T-cell (primary cell): ENCODE data around the gene DUOX2. TPM values are rescaled to one million over a fixed set of nuclear protein-coding genes. Genes with fewer than 3 reads are reported as not detected.
"Not testable (repeated sequence)": the region's sequence is repeated elsewhere in the genome, so short reads cannot be mapped to it uniquely, and the experiment has no call there.

Experiments
- ATAC-seq, 4 experiments: fragments of 200-7000 bp in 3 of 4; fragments of 150-1000 bp in 1 of 4; cut with Tn5 transposase; replicated peaks in 1 of 4; 1 replicate in 3 of 4; 2 replicates in 1 of 4; pipeline ENCODE4 v1.10.0; 2021; ENCODE audit warnings: moderate library complexity in 3 of 4, mild to moderate bottlenecking in 2 of 4, moderate number of reproducible peaks in 1 of 4
- CTCF ChIA-PET, 2 donors: fragments of 300-600 bp; sonication (Branson Sonifier 250); formaldehyde crosslinking; loops; one replicate each; lab custom pipeline; 2022; ENCODE audit warnings: antibody characterized with exemption in 2 of 2; lab: Charles Lee
- POLR2A ChIA-PET, 2 donors: fragments of 300-600 bp; sonication (Branson Sonifier 250); formaldehyde crosslinking; loops; one replicate each; lab custom pipeline; 2022; ENCODE audit warnings: antibody characterized with exemption in 2 of 2; lab: Charles Lee
- DNase-seq, 35 experiments: peaks; one replicate each; pipeline versions ENCODE4 v3.0.0 to v3.0.0-alpha.2; 2013 to 2023
- H3K27ac ChIP-seq: one replicate; pipeline ENCODE4 v1.5.1; 2013; ENCODE audit warnings: low read length
- H3K27me3 ChIP-seq, 2 experiments: replicated peaks in 1 of 2; 1 replicate in 1 of 2; 2 replicates in 1 of 2; pipeline versions ENCODE4 v1.6.1 to v1.7.0; 2013; ENCODE audit warnings: low read length in 1 of 2, mixed read lengths in 1 of 2; ENCODE audit not compliant: control insufficient read depth in 2 of 2, insufficient read depth in 2 of 2; ENCODE audit errors: extremely low read depth in 1 of 2
- H3K36me3 ChIP-seq, 2 donors: 1 replicate in 1 of 2; 2 replicates in 1 of 2; pipeline versions ENCODE4 v1.6.1 to v1.7.0; 2013; ENCODE audit warnings: low read length in 1 of 2; ENCODE audit not compliant: control insufficient read depth in 2 of 2, insufficient read depth in 1 of 2; ENCODE audit errors: extremely low read depth in 1 of 2
- H3K4me1 ChIP-seq, 2 experiments: 1 replicate in 1 of 2; 2 replicates in 1 of 2; pipeline versions ENCODE4 v1.6.1 to v1.7.0; 2013; ENCODE audit warnings: low read length in 2 of 2, mixed read lengths in 1 of 2; ENCODE audit not compliant: insufficient read depth in 2 of 2, control insufficient read depth in 1 of 2; ENCODE audit errors: extremely low read depth in 1 of 2
- H3K4me3 ChIP-seq, 2 donors: 1 replicate in 1 of 2; 2 replicates in 1 of 2; pipeline versions ENCODE4 v1.5.1 to v1.7.0; 2013; ENCODE audit warnings: mild to moderate bottlenecking in 2 of 2, low read length in 1 of 2, moderate library complexity in 1 of 2; ENCODE audit not compliant: control insufficient read depth in 1 of 2; ENCODE audit errors: extremely low read depth in 1 of 2
- H3K9me3 ChIP-seq: 2 replicates; pipeline ENCODE4 v1.7.0; 2013
- H3K27ac Mint-ChIP-seq, 2 donors: one replicate each; pipeline ENCODE4 v1.8.0; 2020 to 2021; ENCODE audit warnings: mild to moderate bottlenecking in 2 of 2, mixed read lengths in 2 of 2
- H3K27me3 Mint-ChIP-seq, 2 donors: one replicate each; pipeline ENCODE4 v1.8.0; 2021 to 2022; ENCODE audit warnings: mixed read lengths in 2 of 2
- H3K36me3 Mint-ChIP-seq: one replicate; pipeline ENCODE4 v1.8.0; 2021; ENCODE audit warnings: mixed read lengths
- H3K4me1 Mint-ChIP-seq, 3 donors: one replicate each; pipeline ENCODE4 v1.8.0; 2020 to 2022; ENCODE audit warnings: mixed read lengths in 3 of 3, mild to moderate bottlenecking in 1 of 3
- H3K4me3 Mint-ChIP-seq, 3 donors: one replicate each; pipeline ENCODE4 v1.8.0; 2020 to 2022; ENCODE audit warnings: mild to moderate bottlenecking in 3 of 3, mixed read lengths in 3 of 3, moderate library complexity in 3 of 3
- H3K9me3 Mint-ChIP-seq, 3 donors: one replicate each; pipeline ENCODE4 v1.8.0; 2020 to 2022; ENCODE audit warnings: mixed read lengths in 3 of 3
- WGBS: methylation state at CpG from one replicate; pipeline ENCODE4 v1.1.5; 2013; ENCODE audit warnings: missing lambda C conversion rate; ENCODE audit not compliant: insufficient coverage; 5-methylcytosine and 5-hydroxymethylcytosine counted together
- total RNA-seq, 35 experiments: library from RNA in 6 of 35; stranded (reverse) in 6 of 35; fragments of 120-200 nt in 1 of 35; gene quantifications; one replicate each; pipeline versions ENCODE4 v1.2.1 to v1.2.4 and lab custom pipeline; 2013 to 2026

The DUOX2 gene
- total RNA-seq, 5 donors from 2014 or later (not counting 1 experiment from before 2014, with no cell fraction given) = 0.10 to 0.16 (median 0.12) TPM; not detected in 2

- Histone ChIP-seq H3K36me3 (no peaks in the 10 kb centered on the region), H3K27me3 (peaks cover 0 to 23% of the 10 kb centered on the region in 2 experiments), H3K4me1 (no peaks in the 10 kb centered on the region), H3K9me3 (no peaks in the 10 kb centered on the region), H3K4me3 (no peak overlapping the region), H3K27ac (no peak overlapping the region)
- ATAC-seq (no peak), DNase-seq (no peak)
- H3K4me3 Mint-ChIP-seq = no peak overlapping the region
- POLR2A ChIA-PET = no interaction called here
- WGBS = no CpG with 5 or more reads among the region's 1 CpG
- CTCF ChIA-PET = no interaction called here
- no peaks in the 10 kb centered on the region for H3K9me3 Mint-ChIP-seq
- no peak overlapping the region for H3K27ac Mint-ChIP-seq
- no peaks in the 10 kb centered on the region for H3K4me1 Mint-ChIP-seq
- H3K36me3 Mint-ChIP-seq = no peaks in the 10 kb centered on the region
- H3K27me3 Mint-ChIP-seq = peaks cover 28 to 31% of the 10 kb centered on the region in 2 donors
Measured at GRCh38 chr15:45087513-45087912, 26.5 kb downstream of the DUOX2 start.

GRCh38 chr15:45084163-45084562 lies 29.8 kb downstream of the DUOX2 start:
- Histone ChIP-seq H3K27me3 (peaks cover 0 to 15% of the 10 kb centered on the region in 2 experiments), H3K4me1 (no peaks in the 10 kb centered on the region), H3K27ac (no peak overlapping the region), H3K4me3 (no peak overlapping the region), H3K36me3 (no peaks in the 10 kb centered on the region), H3K9me3 (no peaks in the 10 kb centered on the region)
- no peaks in the 10 kb centered on the region for H3K36me3 Mint-ChIP-seq
- ATAC-seq = no peak
- H3K27ac Mint-ChIP-seq = no peak overlapping the region
- CTCF ChIA-PET = no interaction called here
- DNase-seq = no peak
- no peaks in the 10 kb centered on the region for H3K4me1 Mint-ChIP-seq
- no peak overlapping the region for H3K4me3 Mint-ChIP-seq
- no CpG with 5 or more reads among the region's 3 CpGs for WGBS
- peaks cover 13 to 15% of the 10 kb centered on the region in 2 donors for H3K27me3 Mint-ChIP-seq
- H3K9me3 Mint-ChIP-seq = no peaks in the 10 kb centered on the region
- POLR2A ChIA-PET = no interaction called here

- ATAC-seq = no peak
- DNase-seq = no peak
- H3K36me3 ChIP-seq = no peaks in the 10 kb centered on the region
- H3K4me1 Mint-ChIP-seq = no peaks in the 10 kb centered on the region
- ChIA-PET POLR2A (no interaction called here), CTCF (no interaction called here)
- no peaks in the 10 kb centered on the region for H3K9me3 Mint-ChIP-seq
- peaks cover 0 to 12% of the 10 kb centered on the region in 2 experiments for H3K27me3 ChIP-seq
- no peak overlapping the region for H3K27ac ChIP-seq
- H3K27ac Mint-ChIP-seq = no peak overlapping the region
- H3K4me1 ChIP-seq = no peaks in the 10 kb centered on the region
- no peaks in the 10 kb centered on the region for H3K36me3 Mint-ChIP-seq
- no peak overlapping the region for H3K4me3 Mint-ChIP-seq
- H3K9me3 ChIP-seq = no peaks in the 10 kb centered on the region
- H3K27me3 Mint-ChIP-seq = peaks cover 13% of the 10 kb centered on the region in 2 donors
- no peak overlapping the region for H3K4me3 ChIP-seq
Measured at GRCh38 chr15:45083223-45083622, 30.7 kb downstream of the DUOX2 start.

GRCh38 chr15:45082412-45082811 lies 31.6 kb downstream of the DUOX2 start:
- H3K4me1 Mint-ChIP-seq, H3K4me1 ChIP-seq, H3K9me3 ChIP-seq, ATAC-seq, H3K27ac Mint-ChIP-seq, H3K4me3 Mint-ChIP-seq, H3K36me3 ChIP-seq, POLR2A ChIA-PET, H3K36me3 Mint-ChIP-seq, H3K27ac ChIP-seq, DNase-seq, H3K9me3 Mint-ChIP-seq, H3K4me3 ChIP-seq: not testable (repeated sequence)
- H3K27me3 ChIP-seq = peaks cover 0 to 12% of the 10 kb centered on the region in 2 experiments
- CTCF ChIA-PET = interaction anchor here in 1 of 2 donors (0.6 kb wide), 1 partner anchor 659 kb away, joined by 7 read pairs; no protein-coding TSS in a partner anchor
- H3K27me3 Mint-ChIP-seq = peaks cover 13% of the 10 kb centered on the region in 2 donors
- no CpG with 5 or more reads among the region's 10 CpGs for WGBS

- H3K27ac ChIP-seq, H3K9me3 Mint-ChIP-seq, POLR2A ChIA-PET, H3K4me1 ChIP-seq, H3K27me3 ChIP-seq, H3K27ac Mint-ChIP-seq, H3K4me3 Mint-ChIP-seq, H3K4me1 Mint-ChIP-seq, DNase-seq, H3K36me3 Mint-ChIP-seq, H3K4me3 ChIP-seq, H3K9me3 ChIP-seq, H3K36me3 ChIP-seq, H3K27me3 Mint-ChIP-seq, CTCF ChIA-PET, ATAC-seq: not testable (repeated sequence)
- no CpG with 5 or more reads among the region's 3 CpGs for WGBS
Measured at GRCh38 chr15:45080593-45080992, 33.4 kb downstream of the DUOX2 start.

GRCh38 chr15:45079628-45080246 lies 34.2 kb downstream of the DUOX2 start:
- H3K4me1 ChIP-seq, ATAC-seq, H3K27ac Mint-ChIP-seq, CTCF ChIA-PET, H3K9me3 Mint-ChIP-seq, H3K27me3 ChIP-seq, H3K36me3 Mint-ChIP-seq, H3K9me3 ChIP-seq, POLR2A ChIA-PET, DNase-seq, H3K4me3 Mint-ChIP-seq, H3K27me3 Mint-ChIP-seq, H3K4me1 Mint-ChIP-seq, H3K4me3 ChIP-seq, H3K27ac ChIP-seq, H3K36me3 ChIP-seq: not testable (repeated sequence)
- WGBS = 90% methylated on average over 1 of the region's 5 CpGs

GRCh38 chr15:45079201-45079600 lies 34.8 kb downstream of the DUOX2 start:
- WGBS = no CpG with 5 or more reads among the region's 5 CpGs

More at GRCh38 chr15:45079201-45079600, 34.8 kb downstream of the DUOX2 start:
- POLR2A ChIA-PET, H3K36me3 ChIP-seq, H3K9me3 Mint-ChIP-seq, H3K4me1 Mint-ChIP-seq, H3K27me3 Mint-ChIP-seq, DNase-seq, H3K27ac ChIP-seq, H3K36me3 Mint-ChIP-seq, H3K4me3 ChIP-seq, CTCF ChIA-PET, H3K27me3 ChIP-seq, H3K27ac Mint-ChIP-seq, H3K4me1 ChIP-seq, H3K9me3 ChIP-seq, ATAC-seq, H3K4me3 Mint-ChIP-seq: not testable (repeated sequence)
